Natural killer cell (primary cell): ENCODE results near the gene CCDC27. TPM values are rescaled to one million over a fixed set of nuclear protein-coding genes. Genes with fewer than 3 reads are reported as not detected.

Experiments used
- ATAC-seq, 3 donors: fragments of 150-1000 bp in 2 of 3; fragments of 200-7000 bp in 1 of 3; cut with Tn5 transposase; 1 replicate in 1 of 3; 2 replicates in 2 of 3; pipeline ENCODE4 v1.10.0; 2021; ENCODE audit warnings: mild to moderate bottlenecking in 2 of 3, moderate library complexity in 2 of 3
- DNase-seq, 2 donors: peaks; one replicate each; pipeline versions ENCODE4 v3.0.0 to v3.0.0-alpha.2; 2013 to 2021; ENCODE audit warnings: mixed read lengths in 1 of 2
- H3K27ac ChIP-seq: one replicate; pipeline ENCODE4 v1.5.1; 2013; ENCODE audit warnings: mild to moderate bottlenecking, low read length
- H3K27me3 ChIP-seq: one replicate; pipeline ENCODE4 v1.6.1; 2013; ENCODE audit warnings: low read length; ENCODE audit not compliant: control insufficient read depth, insufficient read depth
- H3K36me3 ChIP-seq: one replicate; pipeline ENCODE4 v1.6.1; 2013; ENCODE audit warnings: low read length; ENCODE audit not compliant: control insufficient read depth, insufficient read depth
- H3K4me1 ChIP-seq: one replicate; pipeline ENCODE4 v1.6.1; 2013; ENCODE audit warnings: low read length; ENCODE audit not compliant: control insufficient read depth, insufficient read depth
- H3K4me3 ChIP-seq: one replicate; pipeline ENCODE4 v1.5.1; 2013; ENCODE audit warnings: low read length
- H3K9me3 ChIP-seq: one replicate; pipeline ENCODE4 v1.6.1; 2013; ENCODE audit warnings: low read length; ENCODE audit not compliant: control insufficient read depth, insufficient read depth
- H3K27ac Mint-ChIP-seq, 2 donors: one replicate each; pipeline ENCODE4 v1.8.0; 2022; ENCODE audit warnings: mild to moderate bottlenecking in 2 of 2, mixed read lengths in 2 of 2, moderate library complexity in 1 of 2
- H3K27me3 Mint-ChIP-seq, 2 donors: one replicate each; pipeline ENCODE4 v1.8.0; 2022; ENCODE audit warnings: low read depth in 2 of 2, mixed read lengths in 2 of 2
- H3K36me3 Mint-ChIP-seq: one replicate; pipeline ENCODE4 v1.8.0; 2022; ENCODE audit warnings: mixed read lengths
- H3K4me1 Mint-ChIP-seq, 2 donors: one replicate each; pipeline ENCODE4 v1.8.0; 2022; ENCODE audit warnings: mixed read lengths in 2 of 2
- H3K4me3 Mint-ChIP-seq: one replicate; pipeline ENCODE4 v1.8.0; 2022; ENCODE audit warnings: mild to moderate bottlenecking, moderate library complexity, mixed read lengths
- H3K9me3 Mint-ChIP-seq, 2 donors: one replicate each; pipeline ENCODE4 v1.8.0; 2022; ENCODE audit warnings: mixed read lengths in 2 of 2
- WGBS: methylation state at CpG from one replicate; pipeline ENCODE4 v1.1.7; 2013; ENCODE audit warnings: missing lambda C conversion rate; ENCODE audit not compliant: insufficient coverage; 5-methylcytosine and 5-hydroxymethylcytosine counted together
- intact Hi-C: fragments of 100-400 bp; cut with micrococcal nuclease; formaldehyde crosslinking; loops from one replicate; pipeline ENCODE4 v1.14.2; 2022
- total RNA-seq, 4 donors: library from RNA; stranded (reverse); fragments of 120-200 nt in 1 of 4; gene quantifications; one replicate each; pipeline versions ENCODE4 v1.2.3 to v1.2.4, GENCODE V29; 2013 to 2022
- TF ChIP-seq, protein P1 (sequence below): fragments of 200-600 bp; IDR thresholded peaks from one replicate; pipeline ENCODE4 v1.8.0; 2022; ENCODE audit warnings: antibody characterized with exemption

The CCDC27 gene
- total RNA-seq, 3 donors from 2014 or later (not counting 1 experiment from before 2014, with no cell fraction given), result not detected

GRCh38 chr1:3745590-3746381, 6.5 kb upstream of the CCDC27 start:
- H3K27ac ChIP-seq, result no peak overlapping the region
- intact Hi-C loops, result no loop called here
- H3K4me3 ChIP-seq, result no peak overlapping the region
- H3K36me3 ChIP-seq, result peaks cover 3% of the 10 kb centered on the region
- peak overlapping the region; percentile 76 to 79 for H3K27ac Mint-ChIP-seq
- peaks cover 24 to 32% of the 10 kb centered on the region in 2 donors for H3K4me1 Mint-ChIP-seq
- no peaks in the 10 kb centered on the region for H3K9me3 ChIP-seq
- peaks cover 17% of the 10 kb centered on the region for H3K4me1 ChIP-seq
- 91% methylated on average over 25 of the region's 25 CpGs for WGBS
- TF ChIP-seq, protein P1, sequence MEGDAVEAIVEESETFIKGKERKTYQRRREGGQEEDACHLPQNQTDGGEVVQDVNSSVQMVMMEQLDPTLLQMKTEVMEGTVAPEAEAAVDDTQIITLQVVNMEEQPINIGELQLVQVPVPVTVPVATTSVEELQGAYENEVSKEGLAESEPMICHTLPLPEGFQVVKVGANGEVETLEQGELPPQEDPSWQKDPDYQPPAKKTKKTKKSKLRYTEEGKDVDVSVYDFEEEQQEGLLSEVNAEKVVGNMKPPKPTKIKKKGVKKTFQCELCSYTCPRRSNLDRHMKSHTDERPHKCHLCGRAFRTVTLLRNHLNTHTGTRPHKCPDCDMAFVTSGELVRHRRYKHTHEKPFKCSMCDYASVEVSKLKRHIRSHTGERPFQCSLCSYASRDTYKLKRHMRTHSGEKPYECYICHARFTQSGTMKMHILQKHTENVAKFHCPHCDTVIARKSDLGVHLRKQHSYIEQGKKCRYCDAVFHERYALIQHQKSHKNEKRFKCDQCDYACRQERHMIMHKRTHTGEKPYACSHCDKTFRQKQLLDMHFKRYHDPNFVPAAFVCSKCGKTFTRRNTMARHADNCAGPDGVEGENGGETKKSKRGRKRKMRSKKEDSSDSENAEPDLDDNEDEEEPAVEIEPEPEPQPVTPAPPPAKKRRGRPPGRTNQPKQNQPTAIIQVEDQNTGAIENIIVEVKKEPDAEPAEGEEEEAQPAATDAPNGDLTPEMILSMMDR, result no peak
- ATAC-seq (no peak), DNase-seq (peak in 1 of 2 donors; percentile 30)
- H3K27me3 ChIP-seq, result no peaks in the 10 kb centered on the region
- H3K4me3 Mint-ChIP-seq, result peak overlapping the region; percentile 86
- no peaks in the 10 kb centered on the region for H3K27me3 Mint-ChIP-seq
- H3K36me3 Mint-ChIP-seq, result no peaks in the 10 kb centered on the region
- H3K9me3 Mint-ChIP-seq, result no peaks in the 10 kb centered on the region

DNA sequence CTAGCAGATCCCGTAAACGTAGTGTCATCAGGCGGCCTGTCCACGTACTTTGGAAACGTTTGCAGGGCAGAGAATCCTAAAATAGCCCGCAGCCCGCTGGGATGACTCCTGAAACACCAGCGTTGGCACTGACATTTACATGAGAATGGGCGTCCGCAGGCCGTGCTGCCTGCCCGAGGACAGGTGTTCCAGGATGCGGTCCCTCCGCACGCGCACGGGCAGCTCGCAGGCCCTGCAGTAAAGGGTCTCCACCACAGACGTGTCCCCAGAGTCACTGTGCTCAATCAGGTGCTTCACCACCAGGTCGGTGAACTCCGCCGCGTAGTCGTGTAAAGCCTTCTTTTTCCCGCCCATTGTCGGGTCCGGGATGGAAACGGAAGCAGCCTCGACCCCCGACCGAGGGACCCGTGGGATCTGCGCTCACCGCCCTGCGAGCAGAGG, 5.8 kb upstream of the CCDC27 start:
- Histone ChIP-seq H3K27me3 (no peaks in the 10 kb centered on the region), H3K27ac (peak overlapping the region; percentile 51), H3K4me1 (peaks cover 17% of the 10 kb centered on the region), H3K36me3 (peaks cover 3% of the 10 kb centered on the region), H3K9me3 (no peaks in the 10 kb centered on the region), H3K4me3 (peak overlapping the region; percentile 53)
- TF ChIP-seq, protein P1, result no peak
- H3K4me1 Mint-ChIP-seq, result peaks cover 24 to 32% of the 10 kb centered on the region in 2 donors
- ATAC-seq (no peak), DNase-seq (peak in 1 of 2 donors; percentile 29)
- H3K4me3 Mint-ChIP-seq, result peak overlapping the region; percentile 86
- WGBS, result 46% methylated on average over 35 of the region's 35 CpGs
- intact Hi-C loops, result no loop called here
- H3K27me3 Mint-ChIP-seq, result peaks cover 0 to 6% of the 10 kb centered on the region in 2 donors
- H3K27ac Mint-ChIP-seq, result peak overlapping the region; percentile 76 to 79
- no peaks in the 10 kb centered on the region for H3K36me3 Mint-ChIP-seq
- H3K9me3 Mint-ChIP-seq, result no peaks in the 10 kb centered on the region

- Histone ChIP-seq H3K4me3 (peak overlapping the region; percentile 53), H3K4me1 (peaks cover 17% of the 10 kb centered on the region), H3K36me3 (peaks cover 3% of the 10 kb centered on the region), H3K27ac (peak overlapping the region; percentile 51), H3K27me3 (no peaks in the 10 kb centered on the region), H3K9me3 (no peaks in the 10 kb centered on the region)
- WGBS, result 3% methylated on average over 73 of the region's 73 CpGs
- no peaks in the 10 kb centered on the region for H3K9me3 Mint-ChIP-seq
- H3K4me1 Mint-ChIP-seq, result peaks cover 24 to 32% of the 10 kb centered on the region in 2 donors
- intact Hi-C loops, result no loop called here
- no peaks in the 10 kb centered on the region for H3K36me3 Mint-ChIP-seq
- H3K4me3 Mint-ChIP-seq, result peak overlapping the region; percentile 86
- peak overlapping the region; percentile 76 to 79 for H3K27ac Mint-ChIP-seq
- ATAC-seq (peak; percentile 87 to 95 (median 93)), DNase-seq (peak; percentile 62 to 89)
- peaks cover 0 to 7% of the 10 kb centered on the region in 2 donors for H3K27me3 Mint-ChIP-seq
- TF ChIP-seq, protein P1, result no peak
These were observed 5.3 kb upstream of the CCDC27 start for GRCh38 chr1:3746830-3747521.
